Erythroblast (primary cell): ENCODE data around the gene SHISAL1.

Source experiments
- GATA1 ChIP-seq: IDR thresholded peaks from 2 replicates; pipeline ENCODE4 v1.6.1; 2011; ENCODE audit warnings: low read depth, mild to moderate bottlenecking, control low read depth, low read length, moderate library complexity
- POLR2A ChIP-seq: IDR thresholded peaks from 2 replicates; pipeline ENCODE4 v1.6.1; 2011; ENCODE audit warnings: mild to moderate bottlenecking, low read length

- TF ChIP-seq POLR2A, result no peak
- no peak for TF ChIP-seq GATA1
Measured at GRCh38 chr22:44348971-44349560, 36.3 kb upstream of the SHISAL1 start.
